GM21381 (cell line): ENCODE results near the gene BBX.

ENCODE experiments used
- ATAC-seq: cut with Tn5 transposase; IDR thresholded peaks from one replicate; pipeline ENCODE4 v1.9.1; 2021; ENCODE audit warnings: mild to moderate bottlenecking, moderate library complexity; ENCODE audit not compliant: unreplicated experiment

BBX gene

GRCh38 chr3:107794664-107795443 lies 272.1 kb downstream of the BBX start:
- ATAC-seq, result no peak

GRCh38 chr3:107795514-107796094 lies 272.8 kb downstream of the BBX start:
- ATAC-seq, result no peak

DNA sequence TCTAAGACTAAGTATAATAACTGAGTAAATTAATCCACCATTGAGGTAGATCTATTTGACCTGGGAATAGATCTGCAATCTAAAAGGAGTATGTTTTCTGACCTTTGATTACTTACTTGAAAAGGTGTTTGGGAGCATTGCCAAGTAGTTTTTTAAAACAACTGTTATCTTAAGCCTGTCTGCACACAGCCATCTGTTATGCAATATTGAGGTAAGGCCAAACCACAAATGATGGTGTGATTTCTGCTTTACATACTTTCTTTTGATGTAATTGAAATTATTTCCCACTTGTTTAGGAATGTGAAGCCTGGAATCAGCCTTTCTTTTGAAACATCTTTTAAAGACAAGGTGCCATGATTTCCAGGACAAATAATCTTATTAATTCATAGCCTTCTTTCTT lies 274.0 kb downstream of the BBX start:
- ATAC-seq, result no peak

DNA sequence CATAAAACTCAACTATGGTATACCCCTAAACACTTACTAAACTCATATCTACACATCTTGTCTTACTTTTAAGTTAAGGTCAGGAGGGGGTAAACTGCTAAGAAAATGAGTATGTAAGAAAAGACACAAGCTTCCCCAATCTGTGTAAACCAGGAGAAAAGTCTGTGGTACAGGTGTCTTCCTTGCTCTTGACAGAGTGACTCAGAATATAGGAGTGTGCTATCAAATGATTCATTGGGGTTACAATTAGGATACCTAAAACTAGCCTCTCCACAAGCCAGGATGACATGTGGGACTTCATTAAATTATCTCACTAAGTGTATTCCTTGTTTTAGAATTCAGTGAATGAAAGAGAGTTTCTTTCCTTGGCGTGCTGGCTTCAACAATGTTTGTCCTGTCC lies 274.8 kb downstream of the BBX start:
- no peak for ATAC-seq

- no peak for ATAC-seq
Measured at GRCh38 chr3:107798381-107798780, 275.6 kb downstream of the BBX start.

DNA sequence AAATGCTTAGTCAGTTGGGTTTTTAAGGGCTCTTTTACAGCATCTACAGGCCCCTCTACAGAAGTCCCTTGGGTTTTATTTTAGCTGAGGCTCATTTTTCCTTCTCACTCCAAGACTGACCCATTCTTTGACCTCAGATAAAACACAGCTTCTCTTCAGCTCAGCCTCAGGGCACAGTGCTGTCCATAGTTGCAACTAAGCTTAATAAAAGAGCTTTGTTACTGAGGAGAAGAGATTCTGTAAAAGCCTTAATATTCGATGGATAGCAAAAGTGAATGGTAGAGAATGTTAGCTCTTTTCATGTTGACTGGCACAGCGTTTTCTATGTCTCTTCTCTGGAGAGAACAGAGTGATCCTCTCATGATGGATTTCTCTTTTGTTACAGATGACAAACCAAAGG lies 277.9 kb downstream of the BBX start:
- ATAC-seq, result no peak

GRCh38 chr3:107803170-107803569 lies 280.4 kb downstream of the BBX start:
- no peak for ATAC-seq

- ATAC-seq, result no peak
Measured at GRCh38 chr3:107806021-107806420, 283.3 kb downstream of the BBX start.

- no peak for ATAC-seq
Measured at GRCh38 chr3:107806536-107806935, 283.8 kb downstream of the BBX start.

DNA sequence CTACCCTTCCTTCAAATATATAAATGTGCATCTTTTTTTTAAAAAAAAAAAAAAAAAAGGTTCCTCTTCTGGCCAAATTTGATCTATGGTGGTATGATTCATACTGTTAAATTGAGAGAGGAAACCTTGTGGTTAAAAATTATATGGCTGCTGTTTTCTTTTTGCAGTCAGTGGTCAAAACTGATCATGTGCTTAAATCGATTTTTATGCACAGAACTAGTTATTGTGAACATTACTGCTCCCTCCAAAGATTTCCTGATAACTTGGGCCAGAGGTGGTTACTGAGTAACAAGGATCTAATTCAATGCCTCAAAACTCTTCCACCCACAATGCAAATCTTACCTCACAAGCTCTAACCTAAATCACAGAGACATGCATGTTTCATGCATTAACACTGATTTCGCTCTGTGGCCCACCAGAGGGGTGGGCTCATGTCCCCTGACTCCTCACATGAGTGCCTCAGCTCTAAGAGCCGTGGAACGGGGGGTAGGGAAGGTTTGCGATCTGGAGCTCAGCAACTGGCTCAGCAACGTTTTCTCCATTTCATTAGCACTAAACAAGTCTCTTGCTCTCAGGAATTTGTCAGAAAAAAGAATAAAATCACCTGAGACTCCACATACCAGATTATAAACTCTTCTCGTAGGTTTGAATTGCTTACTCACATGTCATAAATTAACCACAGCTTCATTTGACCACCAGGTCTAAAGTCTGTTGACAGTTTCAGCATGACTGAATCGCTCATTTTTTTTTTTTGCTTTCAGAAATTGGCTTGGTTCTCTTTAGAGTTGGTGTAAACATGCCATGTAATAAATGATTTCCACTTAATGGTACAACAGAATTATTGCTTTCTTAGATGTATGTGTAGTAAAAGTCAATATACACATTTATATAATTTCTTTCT lies 287.7 kb downstream of the BBX start:
- peak; percentile 72 for ATAC-seq

GRCh38 chr3:107813026-107813425 lies 290.3 kb downstream of the BBX start:
- ATAC-seq, result no peak

GRCh38 chr3:107816107-107816506 lies 293.3 kb downstream of the BBX start:
- no peak for ATAC-seq

GRCh38 chr3:107817076-107817475 lies 294.3 kb downstream of the BBX start:
- ATAC-seq, result no peak

GRCh38 chr3:107818025-107818424 lies 295.3 kb downstream of the BBX start:
- ATAC-seq, result no peak

DNA sequence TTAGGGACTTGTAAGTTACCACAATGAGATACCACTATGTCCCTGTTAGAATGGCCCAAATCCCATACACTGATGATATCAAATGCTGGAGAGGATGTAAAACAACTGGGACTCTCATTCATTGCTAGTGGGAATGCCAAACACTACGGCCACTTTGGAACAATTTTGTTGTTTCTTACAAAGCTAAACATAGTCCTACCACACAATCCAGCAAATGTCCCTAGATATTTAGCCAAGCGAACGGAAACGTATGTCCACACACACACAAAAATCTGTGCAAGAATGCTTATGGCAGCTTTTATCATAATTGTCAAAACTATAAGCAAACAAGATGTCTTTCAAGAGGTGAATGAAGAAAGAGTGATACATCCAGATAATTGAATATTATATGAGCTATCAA lies 296.9 kb downstream of the BBX start:
- ATAC-seq, result no peak

DNA sequence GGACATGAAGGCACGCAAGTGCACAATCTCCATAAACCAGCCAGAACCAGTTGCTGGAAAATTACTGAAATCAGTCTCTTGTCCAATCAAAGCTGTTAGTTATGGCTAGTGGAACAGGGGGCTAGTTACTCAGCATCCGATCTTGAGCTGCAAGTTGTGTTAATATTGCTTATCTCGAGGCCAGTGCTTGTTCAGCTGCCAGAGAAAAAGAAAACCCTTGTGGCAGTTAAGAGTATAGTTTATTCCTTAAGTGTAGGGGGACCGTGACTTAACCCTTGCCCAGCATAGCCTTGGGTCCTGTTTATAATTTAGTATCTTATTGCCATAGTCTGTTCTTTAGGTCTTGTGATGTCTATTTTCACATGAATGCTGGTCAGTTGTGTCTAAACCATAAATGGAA lies 299.5 kb downstream of the BBX start:
- ATAC-seq, result no peak

DNA sequence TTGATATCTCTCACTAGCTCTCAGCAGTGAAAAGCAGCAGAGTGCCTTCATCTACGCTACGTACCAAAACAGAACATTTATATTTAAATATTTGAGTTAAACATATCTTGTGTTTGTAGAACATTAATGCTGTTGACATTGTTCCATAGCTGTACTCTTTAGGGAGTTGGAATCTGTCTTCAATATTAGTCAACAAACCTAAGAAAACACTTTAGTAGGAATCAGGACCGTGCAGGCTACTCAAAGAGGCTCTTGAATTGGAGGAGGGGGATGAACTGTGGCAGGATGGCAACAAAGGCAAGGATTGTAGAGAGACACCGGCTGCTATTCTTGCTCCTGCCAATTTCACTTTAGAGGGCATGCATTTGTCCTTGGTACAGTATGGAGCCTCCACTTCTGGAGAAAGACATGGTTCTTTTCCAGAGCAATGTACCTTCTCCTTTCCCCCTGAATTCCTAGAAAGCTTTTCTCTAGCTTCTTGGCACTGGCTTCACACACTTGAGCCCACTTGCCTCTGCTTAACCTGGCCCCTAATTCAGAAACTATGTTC lies 302.1 kb downstream of the BBX start:
- no peak for ATAC-seq

DNA sequence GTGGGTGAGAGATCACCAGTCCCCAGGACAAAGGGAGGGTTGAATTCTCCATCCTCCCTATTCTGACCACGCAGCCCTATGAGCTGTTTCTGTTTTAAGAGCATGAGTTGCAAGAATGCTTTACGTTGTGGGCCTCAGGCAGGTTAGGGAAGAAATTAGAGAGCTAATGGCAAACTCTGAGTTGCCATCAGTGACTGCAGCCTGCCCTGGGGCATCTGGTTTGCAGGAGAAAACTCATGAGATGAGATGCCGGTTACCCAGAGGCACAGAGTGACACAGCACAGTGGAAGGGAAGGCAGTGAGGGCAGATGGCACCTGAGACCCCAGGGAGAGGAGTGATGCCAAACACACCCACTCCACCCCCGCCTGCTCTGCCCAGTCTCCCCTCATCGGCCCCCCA lies 302.8 kb downstream of the BBX start:
- no peak for ATAC-seq

DNA sequence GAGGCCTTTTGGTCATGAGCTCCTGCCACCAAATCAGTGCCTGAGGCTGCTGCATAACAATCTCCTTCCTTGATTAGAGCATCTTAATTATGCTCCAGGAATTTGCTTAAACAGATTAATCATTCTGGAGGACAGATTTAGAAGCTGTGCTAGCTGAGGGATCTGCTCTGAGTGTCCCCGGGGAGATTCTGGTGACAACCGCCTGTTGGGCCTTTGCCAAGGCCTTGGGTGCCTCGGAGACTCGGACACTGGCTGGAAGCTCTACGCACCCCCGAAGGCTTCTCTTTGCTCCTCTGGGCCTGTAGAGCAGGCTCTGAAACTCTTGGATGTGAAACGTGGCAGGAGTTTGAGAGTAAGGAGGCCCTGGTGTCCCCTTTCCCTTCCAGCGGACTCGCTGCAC lies 304.0 kb downstream of the BBX start:
- no peak for ATAC-seq

DNA sequence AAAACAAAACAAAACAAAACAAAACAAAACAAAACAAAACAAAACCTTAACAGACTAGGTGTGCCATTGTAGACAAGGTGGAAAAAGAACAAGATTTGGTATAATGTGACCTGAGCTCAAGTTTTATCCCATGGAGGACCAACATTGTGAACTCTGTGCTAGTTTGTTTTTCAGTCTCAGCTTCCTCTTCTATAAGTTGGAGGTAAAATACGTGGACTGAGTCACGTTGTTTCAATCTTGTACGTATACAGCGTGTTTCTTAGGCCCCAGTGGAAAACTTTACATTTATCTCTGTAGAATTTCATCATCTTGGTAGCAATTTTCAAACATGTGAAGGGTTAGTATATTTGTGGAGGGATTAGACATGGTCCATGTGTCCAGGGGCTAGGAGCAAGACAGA lies 306.4 kb downstream of the BBX start:
- no peak for ATAC-seq

- ATAC-seq, result no peak
Measured at GRCh38 chr3:107831590-107831989, 308.8 kb downstream of the BBX start.

GRCh38 chr3:107833043-107833442 lies 310.3 kb downstream of the BBX start:
- no peak for ATAC-seq
